Omental fat pad (tissue), 4 donors: Measurements from ENCODE around the gene CPED1. TPM values are rescaled to one million over a fixed set of nuclear protein-coding genes. Genes with fewer than 3 reads are reported as not detected.
"Not testable (repeated sequence)": the region's sequence is repeated elsewhere in the genome, so short reads cannot be mapped to it uniquely, and the experiment has no call there.

Experiments used
- ATAC-seq: fragments of 150-250 bp; one replicate; pipeline ENCODE4 v1.9.1; 2016; ENCODE audit warnings: mild to moderate bottlenecking, moderate library complexity; ENCODE audit not compliant: low FRiP score
- DNase-seq: peaks from one replicate; pipeline ENCODE4 v3.0.0-alpha.2; 2019; ENCODE audit warnings: low spot score
- total RNA-seq, 4 donors: library from RNA; depleted of rRNA; stranded (reverse); fragments of >200 nt; gene quantifications; one replicate each; pipeline ENCODE4 v1.1.0, GENCODE V29; 2016
- TF ChIP-seq, protein P1 (sequence below), 3 donors: fragments of 450-650 bp; IDR thresholded peaks; one replicate each; pipeline ENCODE4 v1.5.1; 2016 to 2017; ENCODE audit warnings: antibody characterized with exemption in 3 of 3, mild to moderate bottlenecking in 3 of 3, moderate library complexity in 2 of 3

Gene CPED1
- total RNA-seq, 4 donors from 2014 or later: 24.9 to 63.9 (median 40.9) TPM

DNA sequence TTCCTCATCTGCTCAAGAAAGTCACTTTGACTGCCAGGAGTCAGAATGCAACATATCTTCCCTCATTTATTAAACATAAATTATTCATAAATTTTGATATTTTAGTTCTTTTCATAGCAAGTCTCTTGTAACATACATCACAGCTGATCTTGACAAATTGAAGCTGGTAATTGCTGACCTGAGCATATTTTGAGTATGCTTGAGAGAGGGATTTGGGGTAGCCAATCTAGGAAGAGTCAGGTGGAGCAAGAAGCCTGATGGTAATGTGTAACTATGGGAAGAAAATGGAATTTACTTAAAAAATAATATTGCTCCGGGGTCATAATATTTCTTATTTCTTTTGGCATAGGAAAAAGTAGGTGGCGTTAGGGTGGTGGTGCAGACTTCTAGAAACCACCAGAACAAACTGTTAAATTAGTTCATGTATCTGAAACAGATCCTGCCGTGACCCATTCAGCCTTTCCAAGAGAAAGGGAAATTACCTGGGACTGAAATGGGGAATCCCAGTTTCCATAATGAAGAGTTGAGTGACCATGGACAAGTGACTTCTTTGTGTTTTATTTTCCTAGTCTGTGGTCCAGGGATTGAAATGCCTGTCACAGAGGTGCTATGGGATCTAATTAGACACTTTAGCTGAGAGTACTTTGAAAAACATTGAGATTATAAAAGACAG is 12.9 kb downstream of the CPED1 start:
- DNase-seq (no peak), ATAC-seq (no peak)
- TF ChIP-seq, protein P1, sequence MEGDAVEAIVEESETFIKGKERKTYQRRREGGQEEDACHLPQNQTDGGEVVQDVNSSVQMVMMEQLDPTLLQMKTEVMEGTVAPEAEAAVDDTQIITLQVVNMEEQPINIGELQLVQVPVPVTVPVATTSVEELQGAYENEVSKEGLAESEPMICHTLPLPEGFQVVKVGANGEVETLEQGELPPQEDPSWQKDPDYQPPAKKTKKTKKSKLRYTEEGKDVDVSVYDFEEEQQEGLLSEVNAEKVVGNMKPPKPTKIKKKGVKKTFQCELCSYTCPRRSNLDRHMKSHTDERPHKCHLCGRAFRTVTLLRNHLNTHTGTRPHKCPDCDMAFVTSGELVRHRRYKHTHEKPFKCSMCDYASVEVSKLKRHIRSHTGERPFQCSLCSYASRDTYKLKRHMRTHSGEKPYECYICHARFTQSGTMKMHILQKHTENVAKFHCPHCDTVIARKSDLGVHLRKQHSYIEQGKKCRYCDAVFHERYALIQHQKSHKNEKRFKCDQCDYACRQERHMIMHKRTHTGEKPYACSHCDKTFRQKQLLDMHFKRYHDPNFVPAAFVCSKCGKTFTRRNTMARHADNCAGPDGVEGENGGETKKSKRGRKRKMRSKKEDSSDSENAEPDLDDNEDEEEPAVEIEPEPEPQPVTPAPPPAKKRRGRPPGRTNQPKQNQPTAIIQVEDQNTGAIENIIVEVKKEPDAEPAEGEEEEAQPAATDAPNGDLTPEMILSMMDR (IDR thresholded peaks at IDR 0.05): no peak

DNA sequence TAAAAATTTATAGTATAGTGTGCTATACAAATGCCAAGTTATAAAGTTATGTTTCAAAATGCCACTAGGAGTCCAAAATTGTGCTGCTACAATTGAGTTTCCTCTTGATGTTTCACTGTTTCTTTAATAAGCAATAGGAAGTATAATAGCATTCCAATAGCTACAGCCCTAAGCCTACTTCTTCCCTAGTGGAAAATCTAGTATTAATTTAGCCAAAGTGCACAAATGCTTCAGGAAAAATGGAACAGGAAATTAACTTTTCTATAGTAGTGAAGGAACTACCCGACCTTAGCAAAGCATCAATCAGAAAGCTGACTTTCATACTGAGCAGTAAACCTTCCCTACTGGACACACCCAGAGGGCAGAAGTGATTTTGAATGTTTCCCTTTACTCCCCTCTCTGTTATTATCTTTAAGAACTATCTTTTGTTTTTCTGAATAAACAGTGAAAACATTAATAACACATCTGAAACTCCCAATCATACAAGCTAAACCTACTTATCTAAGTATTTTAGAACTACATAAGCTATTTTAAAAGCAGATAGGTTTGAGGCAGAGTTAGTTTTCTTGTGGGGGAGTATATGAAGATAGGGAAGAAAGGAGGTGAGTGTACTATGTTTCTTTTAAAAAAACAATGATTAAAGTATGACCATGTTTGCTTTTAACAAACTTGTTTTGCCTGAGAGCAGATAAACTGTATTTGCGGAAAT is 13.7 kb downstream of the CPED1 start:
- TF ChIP-seq, protein P1 (IDR thresholded peaks at IDR 0.05): no peak
- DNase-seq (no peak), ATAC-seq (no peak)

GRCh38 chr7:121002757-121003200 is 14.3 kb downstream of the CPED1 start:
- ATAC-seq: no peak
- DNase-seq: no peak

GRCh38 chr7:121003986-121004685 is 15.6 kb downstream of the CPED1 start:
- TF ChIP-seq, protein P1 (IDR thresholded peaks at IDR 0.05): no peak
- no peak for DNase-seq
- ATAC-seq: no peak

More at GRCh38 chr7:121002757-121003200, 14.3 kb downstream of the CPED1 start:
- TF ChIP-seq, protein P1 (IDR thresholded peaks at IDR 0.05): no peak

GRCh38 chr7:121005058-121005457 is 16.5 kb downstream of the CPED1 start:
- not testable (repeated sequence) for DNase-seq, ATAC-seq

GRCh38 chr7:121005996-121006584 is 17.6 kb downstream of the CPED1 start:
- no peak for ATAC-seq
- no peak for DNase-seq
- TF ChIP-seq, protein P1 (IDR thresholded peaks at IDR 0.05): no peak

GRCh38 chr7:121006711-121007315 is 18.3 kb downstream of the CPED1 start:
- no peak for ATAC-seq
- TF ChIP-seq, protein P1 (IDR thresholded peaks at IDR 0.05): no peak
- no peak for DNase-seq
